GM13977 (cell line): Measurements from ENCODE around the gene APOOL.
"Not testable (repeated sequence)": the region's sequence is repeated elsewhere in the genome, so short reads cannot be mapped to it uniquely, and the experiment has no call there.

Experiments
- DNase-seq: peaks from one replicate; pipeline ENCODE4 v3.0.0; 2012; ENCODE audit warnings: low spot score
- in situ Hi-C: fragments of 300-500 bp; cut with MboI; formaldehyde crosslinking; loops from one replicate; pipeline ENCODE4 v1.12.0; 2022; ENCODE audit warnings: low sequenced_read_pairs, low pct_unique_long_range_greater_than_20kb, mixed read lengths, inconsistent platforms; ENCODE audit not compliant: unreplicated experiment
- TF ChIP-seq, protein P1 (sequence below): IDR thresholded peaks from 2 replicates; pipeline ENCODE4 v1.5.1; 2012; ENCODE audit warnings: mild to moderate bottlenecking, control low read depth; ENCODE audit not compliant: insufficient read depth; ENCODE audit errors: extremely low read depth, missing control alignments

APOOL gene, protein sequence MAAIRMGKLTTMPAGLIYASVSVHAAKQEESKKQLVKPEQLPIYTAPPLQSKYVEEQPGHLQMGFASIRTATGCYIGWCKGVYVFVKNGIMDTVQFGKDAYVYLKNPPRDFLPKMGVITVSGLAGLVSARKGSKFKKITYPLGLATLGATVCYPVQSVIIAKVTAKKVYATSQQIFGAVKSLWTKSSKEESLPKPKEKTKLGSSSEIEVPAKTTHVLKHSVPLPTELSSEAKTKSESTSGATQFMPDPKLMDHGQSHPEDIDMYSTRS

DNA sequence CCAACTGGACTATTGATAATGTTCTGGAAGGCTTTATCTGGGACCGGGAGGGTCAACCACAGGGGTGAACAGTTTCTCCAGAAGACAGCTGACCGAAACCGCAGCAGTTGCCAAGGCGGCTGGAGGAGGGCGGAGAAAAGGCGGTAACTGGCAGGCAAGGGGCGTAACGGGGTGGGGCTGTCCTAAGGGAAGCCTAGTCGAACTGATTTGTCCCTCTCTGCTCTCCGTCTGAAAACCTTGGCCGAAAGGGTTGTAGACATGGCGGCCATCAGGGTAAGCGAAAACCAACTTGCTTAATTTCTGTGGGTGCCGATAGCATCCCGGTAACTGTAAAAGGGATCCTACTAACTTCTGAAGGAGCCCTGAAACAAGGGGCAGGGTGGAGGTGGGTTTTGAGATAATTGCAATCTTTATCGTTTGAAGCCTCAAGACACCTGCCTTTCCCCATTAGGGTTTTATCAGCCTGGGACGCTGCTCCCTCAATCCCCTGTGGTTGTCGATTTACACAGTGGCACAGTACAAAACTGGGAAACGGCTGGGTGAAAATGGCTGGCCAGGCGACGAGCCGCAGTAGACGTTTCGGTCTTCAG, at the start of gene APOOL:
Gene APOOL (plus strand): TSS at position 223 of the 590 bp plus-strand sequence. CDS start 36 bp downstream, at position 259.
- peak; percentile 57 for DNase-seq
- TF ChIP-seq, protein P1, sequence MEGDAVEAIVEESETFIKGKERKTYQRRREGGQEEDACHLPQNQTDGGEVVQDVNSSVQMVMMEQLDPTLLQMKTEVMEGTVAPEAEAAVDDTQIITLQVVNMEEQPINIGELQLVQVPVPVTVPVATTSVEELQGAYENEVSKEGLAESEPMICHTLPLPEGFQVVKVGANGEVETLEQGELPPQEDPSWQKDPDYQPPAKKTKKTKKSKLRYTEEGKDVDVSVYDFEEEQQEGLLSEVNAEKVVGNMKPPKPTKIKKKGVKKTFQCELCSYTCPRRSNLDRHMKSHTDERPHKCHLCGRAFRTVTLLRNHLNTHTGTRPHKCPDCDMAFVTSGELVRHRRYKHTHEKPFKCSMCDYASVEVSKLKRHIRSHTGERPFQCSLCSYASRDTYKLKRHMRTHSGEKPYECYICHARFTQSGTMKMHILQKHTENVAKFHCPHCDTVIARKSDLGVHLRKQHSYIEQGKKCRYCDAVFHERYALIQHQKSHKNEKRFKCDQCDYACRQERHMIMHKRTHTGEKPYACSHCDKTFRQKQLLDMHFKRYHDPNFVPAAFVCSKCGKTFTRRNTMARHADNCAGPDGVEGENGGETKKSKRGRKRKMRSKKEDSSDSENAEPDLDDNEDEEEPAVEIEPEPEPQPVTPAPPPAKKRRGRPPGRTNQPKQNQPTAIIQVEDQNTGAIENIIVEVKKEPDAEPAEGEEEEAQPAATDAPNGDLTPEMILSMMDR: no peak
- in situ Hi-C loops: no loop called here

DNA sequence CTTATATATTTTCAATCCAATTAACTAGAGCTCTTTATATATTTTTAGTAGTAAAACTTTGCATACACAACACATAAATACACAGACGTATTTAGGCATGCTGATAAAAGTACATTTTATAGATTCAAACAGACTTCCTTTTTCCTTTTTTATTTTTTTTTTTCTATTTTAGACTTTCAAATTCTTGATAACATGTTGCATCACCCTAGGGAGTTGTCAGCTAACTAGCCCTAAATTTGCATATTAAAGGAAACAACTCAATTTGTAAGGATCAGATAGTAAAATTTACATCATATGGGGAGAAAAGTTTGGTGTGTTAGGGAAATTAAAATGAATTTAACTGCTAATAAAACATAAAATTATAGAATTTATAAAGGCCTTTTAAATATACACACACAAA, 47.4 kb upstream of the APOOL start:
- in situ Hi-C loops: no loop called here
- no peak for DNase-seq
- TF ChIP-seq, protein P1: no peak

DNA sequence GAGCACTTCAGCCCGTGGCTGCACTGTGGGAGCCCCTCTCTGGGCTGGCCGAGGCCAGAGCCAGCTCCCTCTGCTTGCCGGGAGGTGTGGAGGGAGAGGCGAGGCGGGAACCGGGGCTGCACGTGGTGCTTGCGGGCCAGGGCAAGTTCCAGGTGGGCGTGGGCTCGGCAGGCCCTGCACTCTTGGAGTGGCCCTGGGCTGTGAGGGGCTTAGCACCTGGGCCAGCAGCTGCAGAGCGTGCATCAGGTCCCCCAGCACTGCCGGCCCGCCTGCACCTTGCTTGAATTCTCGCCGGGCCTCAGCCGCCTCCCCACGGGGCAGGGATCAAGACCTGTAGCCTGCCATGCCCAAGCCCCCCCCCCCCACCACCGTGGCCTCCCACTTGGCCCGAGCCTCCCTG, 28.9 kb upstream of the APOOL start:
- TF ChIP-seq, protein P1: no peak
- in situ Hi-C loops: no loop called here
- DNase-seq: no peak

DNA sequence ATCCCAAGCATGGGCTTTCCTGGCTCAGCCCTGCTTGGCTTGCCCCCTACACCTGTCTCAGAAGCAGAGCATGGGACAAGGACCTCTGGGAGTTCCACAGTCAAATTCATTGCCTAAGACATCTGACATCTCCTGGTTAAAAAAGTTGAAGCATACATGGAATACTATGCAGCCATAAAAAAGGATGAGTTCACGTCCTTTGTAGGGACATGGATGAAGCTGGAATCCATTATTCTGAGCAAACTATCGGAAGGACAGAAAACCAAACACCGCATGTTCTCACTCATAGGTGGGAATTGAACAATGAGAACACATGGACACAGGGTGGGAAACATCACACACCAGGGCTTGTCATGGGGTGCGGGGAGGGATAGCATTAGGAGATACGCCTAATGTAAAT, 11.9 kb upstream of the APOOL start:
- DNase-seq, in situ Hi-C loops: not testable (repeated sequence)

DNA sequence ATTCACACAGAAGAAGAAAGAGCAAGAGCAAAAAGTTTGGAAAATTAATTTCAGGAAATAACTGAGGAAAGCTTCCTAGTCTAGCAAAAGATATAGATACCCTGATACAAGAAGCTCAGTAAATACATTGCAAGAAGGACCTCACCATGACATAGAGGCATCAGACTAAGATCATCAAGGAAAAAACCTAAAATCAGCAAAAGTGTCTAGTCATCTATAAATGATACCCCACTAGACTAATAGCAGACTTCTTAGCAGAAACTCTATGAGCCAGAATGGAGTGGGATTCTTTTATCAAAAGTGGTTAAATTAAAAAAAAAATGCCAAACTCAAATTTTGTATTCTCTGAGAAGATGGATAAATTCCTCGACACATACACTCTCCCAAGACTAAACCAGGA, 10.5 kb upstream of the APOOL start:
- DNase-seq: no peak
- TF ChIP-seq, protein P1: no peak
- in situ Hi-C loops: no loop called here

DNA sequence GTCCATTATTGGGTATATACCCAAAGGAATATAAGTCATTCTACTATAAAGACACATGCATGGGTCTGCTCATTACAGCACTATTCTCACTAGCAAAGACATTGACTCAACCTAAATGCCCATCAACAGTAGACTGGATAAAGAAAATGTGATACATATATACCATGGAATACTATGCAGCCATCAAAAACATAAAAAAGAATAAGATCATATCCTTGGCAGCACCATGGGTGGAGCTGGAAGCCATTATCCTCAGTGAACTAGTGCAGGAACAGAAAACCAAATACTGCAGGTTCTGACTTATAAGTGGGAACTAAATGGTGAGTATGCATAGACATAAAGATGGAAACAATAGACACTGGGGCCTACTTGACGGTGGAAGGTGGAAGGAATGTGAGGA, 2.3 kb upstream of the APOOL start:
- no peak for DNase-seq
- TF ChIP-seq, protein P1: no peak
- in situ Hi-C loops: no loop called here

DNA sequence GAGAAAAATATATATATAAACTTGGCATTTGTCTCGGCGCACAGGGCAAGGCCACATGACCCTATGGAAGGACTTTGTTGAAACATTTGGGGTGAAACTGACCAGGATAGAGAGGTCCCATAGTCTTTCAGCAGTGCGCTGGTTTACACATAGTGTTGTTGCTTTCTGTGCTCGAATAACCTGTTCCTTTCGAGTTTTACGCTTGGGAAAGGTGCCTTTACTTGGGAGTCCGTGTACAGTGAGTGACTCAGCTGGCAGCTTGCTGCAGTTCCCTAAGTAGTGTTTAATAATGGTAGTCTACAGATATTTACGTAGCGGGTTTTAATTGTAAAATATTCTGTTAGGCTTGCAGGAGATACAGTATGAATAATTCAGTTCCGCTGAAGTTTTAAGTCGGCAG, 578 bp downstream of the APOOL start:
- in situ Hi-C loops: no loop called here
- DNase-seq: no peak
- TF ChIP-seq, protein P1: no peak
